Ecto neural progenitor cell (in vitro differentiated cells): ENCODE results near the gene MCTS1.
"Not testable (repeated sequence)": the region's sequence is repeated elsewhere in the genome, so short reads cannot be mapped to it uniquely, and the experiment has no call there.

Source experiments
- DNase-seq: peaks from one replicate; pipeline ENCODE4 v3.0.0-alpha.2; 2018; ENCODE audit warnings: low spot score

MCTS1 gene

GRCh38 chrX:120603707-120604360 lies at the start of gene MCTS1:
MCTS1 (plus strand) TSS chrX:120604101; CDS start chrX:120604237, 136 bp downstream.
- peak; percentile 82 for DNase-seq

GRCh38 chrX:120556251-120556650 lies 47.6 kb upstream of the MCTS1 start:
- DNase-seq: no peak

- DNase-seq: no peak
These were observed 44.1 kb upstream of the MCTS1 start for GRCh38 chrX:120559804-120560203.

- peak; percentile 44 for DNase-seq
These were observed 43.5 kb upstream of the MCTS1 start for GRCh38 chrX:120560405-120560841.

GRCh38 chrX:120560842-120561633 lies 42.9 kb upstream of the MCTS1 start, which contains the start of gene CUL4B:
CUL4B (minus strand) TSS chrX:120560962; CDS start chrX:120560638, 324 bp downstream.
- DNase-seq: peak; percentile 90

GRCh38 chrX:120561634-120562568 lies 42.0 kb upstream of the MCTS1 start:
- DNase-seq: no peak

- no peak for DNase-seq
These were observed 41.4 kb upstream of the MCTS1 start for GRCh38 chrX:120562569-120562926.

GRCh38 chrX:120564925-120565324 lies 39.0 kb upstream of the MCTS1 start:
- DNase-seq: no peak

- DNase-seq: no peak
These were observed 37.1 kb upstream of the MCTS1 start for GRCh38 chrX:120566817-120567216.

GRCh38 chrX:120568035-120568434 lies 35.9 kb upstream of the MCTS1 start:
- no peak for DNase-seq

- DNase-seq: no peak
These were observed 35.3 kb upstream of the MCTS1 start for GRCh38 chrX:120568609-120569008.

GRCh38 chrX:120570011-120570600 lies 33.8 kb upstream of the MCTS1 start:
- DNase-seq: no peak

GRCh38 chrX:120573806-120574205 lies 30.1 kb upstream of the MCTS1 start:
- DNase-seq: not testable (repeated sequence)

- DNase-seq: no peak
These were observed 28.4 kb upstream of the MCTS1 start for GRCh38 chrX:120575379-120576114.

- DNase-seq: no peak
These were observed 18.2 kb upstream of the MCTS1 start for GRCh38 chrX:120585702-120586101.

- no peak for DNase-seq
These were observed 471 bp downstream of the MCTS1 start for GRCh38 chrX:120604361-120604782.

GRCh38 chrX:120612086-120612485 lies 8.2 kb downstream of the MCTS1 start:
- DNase-seq: no peak

- DNase-seq: no peak
These were observed 10.9 kb downstream of the MCTS1 start for GRCh38 chrX:120614816-120615215.

GRCh38 chrX:120617996-120618630 lies 14.2 kb downstream of the MCTS1 start:
- no peak for DNase-seq

- DNase-seq: no peak
These were observed 21.5 kb downstream of the MCTS1 start for GRCh38 chrX:120625371-120625770.
